A673 (cell line): ENCODE results near the gene TARS3. TPM values are rescaled to one million over a fixed set of nuclear protein-coding genes. Genes with fewer than 3 reads are reported as not detected.

Source experiments
- BruUV-seq: library from RNA; stranded (reverse); fragments of 400-500 nt; replicated peaks from 2 replicates; lab custom pipeline; 2021; lab: Mats Ljungman, UMichigan
- CTCF ChIA-PET: fragments of 300-600 bp; sonication (Branson Sonifier 250); formaldehyde crosslinking; loops from one replicate; lab custom pipeline; 2022; ENCODE audit warnings: antibody characterized with exemption; lab: Charles Lee
- POLR2A ChIA-PET: fragments of 300-600 bp; sonication (Branson Sonifier 250); formaldehyde crosslinking; loops from one replicate; lab custom pipeline; 2022; ENCODE audit warnings: antibody characterized with exemption; ENCODE audit not compliant: low non-redundant PET; lab: Charles Lee
- DNase-seq: peaks from one replicate; pipeline ENCODE4 v3.0.0-alpha.2; 2015; ENCODE audit warnings: low spot score
- H3K27ac ChIP-seq: fragments of 200-600 bp; sonication (generic); 2 replicates; pipeline ENCODE4 v1.5.1; 2016; ENCODE audit warnings: mixed run types, low read depth, mild to moderate bottlenecking, mixed read lengths, antibody characterized with exemption, low read length; ENCODE audit not compliant: poor library complexity, severe bottlenecking
- H3K27me3 ChIP-seq: fragments of 200-600 bp; sonication (generic); replicated peaks from 2 replicates; pipeline ENCODE4 v1.6.1; 2017; ENCODE audit warnings: mixed run types, low read depth, mild to moderate bottlenecking, mixed read lengths, antibody characterized with exemption, low read length; ENCODE audit not compliant: insufficient read depth, poor library complexity
- H3K36me3 ChIP-seq: fragments of 200-600 bp; sonication (generic); 2 replicates; pipeline ENCODE4 v1.6.1; 2016; ENCODE audit warnings: mixed run types, mild to moderate bottlenecking, mixed read lengths, antibody characterized with exemption, low read length; ENCODE audit not compliant: insufficient read depth, poor library complexity, severe bottlenecking
- H3K4me1 ChIP-seq: fragments of 200-600 bp; sonication (generic); 2 replicates; pipeline ENCODE4 v1.6.1; 2017; ENCODE audit warnings: mixed run types, mild to moderate bottlenecking, mixed read lengths, antibody characterized with exemption, low read length; ENCODE audit not compliant: insufficient read depth, poor library complexity, severe bottlenecking
- H3K4me3 ChIP-seq: fragments of 200-600 bp; sonication (generic); 2 replicates; pipeline ENCODE4 v1.5.1; 2016; ENCODE audit warnings: low read depth, mixed run types, mild to moderate bottlenecking, mixed read lengths, low read length; ENCODE audit not compliant: poor library complexity, severe bottlenecking
- H3K9me3 ChIP-seq: fragments of 200-600 bp; sonication (generic); 2 replicates; pipeline ENCODE4 v1.6.1; 2016; ENCODE audit warnings: mixed run types, low read depth, mild to moderate bottlenecking, mixed read lengths, antibody characterized with exemption, low read length; ENCODE audit not compliant: poor library complexity, severe bottlenecking
- CTCF ChIP-seq: fragments of 300-800, 200-600 bp; sonication (generic); conservative IDR thresholded peaks from 2 replicates; pipeline ENCODE4 v1.5.1; 2017; ENCODE audit warnings: low read depth, mild to moderate bottlenecking, antibody characterized with exemption, low read length, moderate library complexity, mixed read lengths
- EZH2 ChIP-seq: fragments of 200-600 bp; sonication (generic); IDR thresholded peaks from 2 replicates; pipeline ENCODE4 v1.6.1; 2017; ENCODE audit warnings: borderline replicate concordance, low read depth, mild to moderate bottlenecking, mixed read lengths, antibody characterized with exemption, low read length; ENCODE audit not compliant: poor library complexity, severe bottlenecking
- intact Hi-C: fragments of 100-400 bp; cut with micrococcal nuclease; formaldehyde crosslinking; loops from one replicate; pipeline ENCODE4 v1.10.0; 2022; ENCODE audit not compliant: unreplicated experiment
- total RNA-seq: library from RNA; stranded (reverse); gene quantifications from 2 replicates; pipeline ENCODE4 v1.2.3, GENCODE V29; 2021

TARS3 gene
- total RNA-seq, 1 experiment from 2014 or later, result 9.1 TPM

- Histone ChIP-seq H3K27me3 (no peaks in the 10 kb centered on the region), H3K4me3 (no peak overlapping the region), H3K36me3 (no peaks in the 10 kb centered on the region), H3K9me3 (no peaks in the 10 kb centered on the region), H3K27ac (no peak overlapping the region), H3K4me1 (no peaks in the 10 kb centered on the region)
- POLR2A ChIA-PET, result no interaction called here
- CTCF ChIA-PET, result no interaction called here
- TF ChIP-seq EZH2 (no peak), CTCF (no peak)
- DNase-seq, result no peak
- no TSS peak for BruUV-seq
- intact Hi-C loops, result no loop called here
Observed at GRCh38 chr15:101662203-101662602, 62.1 kb downstream of the TARS3 start.

- Histone ChIP-seq H3K27ac (no peak overlapping the region), H3K4me1 (no peaks in the 10 kb centered on the region), H3K9me3 (no peaks in the 10 kb centered on the region), H3K4me3 (no peak overlapping the region), H3K36me3 (no peaks in the 10 kb centered on the region), H3K27me3 (no peaks in the 10 kb centered on the region)
- CTCF ChIA-PET, result no interaction called here
- DNase-seq, result no peak
- POLR2A ChIA-PET, result no interaction called here
- intact Hi-C loops, result no loop called here
- no TSS peak for BruUV-seq
- no peak for TF ChIP-seq CTCF
- TF ChIP-seq EZH2, result no peak
Observed at GRCh38 chr15:101660005-101660404, 64.3 kb downstream of the TARS3 start.

- Histone ChIP-seq H3K27ac (no peak overlapping the region), H3K27me3 (no peaks in the 10 kb centered on the region), H3K9me3 (no peaks in the 10 kb centered on the region), H3K4me1 (peaks cover 9% of the 10 kb centered on the region), H3K4me3 (no peak overlapping the region), H3K36me3 (no peaks in the 10 kb centered on the region)
- POLR2A ChIA-PET, result no interaction called here
- CTCF ChIA-PET, result no interaction called here
- no peak for TF ChIP-seq EZH2
- TF ChIP-seq CTCF, result no peak
- no peak for DNase-seq
- intact Hi-C loops, result no loop called here
- no TSS peak for BruUV-seq
Observed at GRCh38 chr15:101657968-101658784, 66.1 kb downstream of the TARS3 start.
